ENCODE data around the gene CABP4.

The CABP4 gene

DNA sequence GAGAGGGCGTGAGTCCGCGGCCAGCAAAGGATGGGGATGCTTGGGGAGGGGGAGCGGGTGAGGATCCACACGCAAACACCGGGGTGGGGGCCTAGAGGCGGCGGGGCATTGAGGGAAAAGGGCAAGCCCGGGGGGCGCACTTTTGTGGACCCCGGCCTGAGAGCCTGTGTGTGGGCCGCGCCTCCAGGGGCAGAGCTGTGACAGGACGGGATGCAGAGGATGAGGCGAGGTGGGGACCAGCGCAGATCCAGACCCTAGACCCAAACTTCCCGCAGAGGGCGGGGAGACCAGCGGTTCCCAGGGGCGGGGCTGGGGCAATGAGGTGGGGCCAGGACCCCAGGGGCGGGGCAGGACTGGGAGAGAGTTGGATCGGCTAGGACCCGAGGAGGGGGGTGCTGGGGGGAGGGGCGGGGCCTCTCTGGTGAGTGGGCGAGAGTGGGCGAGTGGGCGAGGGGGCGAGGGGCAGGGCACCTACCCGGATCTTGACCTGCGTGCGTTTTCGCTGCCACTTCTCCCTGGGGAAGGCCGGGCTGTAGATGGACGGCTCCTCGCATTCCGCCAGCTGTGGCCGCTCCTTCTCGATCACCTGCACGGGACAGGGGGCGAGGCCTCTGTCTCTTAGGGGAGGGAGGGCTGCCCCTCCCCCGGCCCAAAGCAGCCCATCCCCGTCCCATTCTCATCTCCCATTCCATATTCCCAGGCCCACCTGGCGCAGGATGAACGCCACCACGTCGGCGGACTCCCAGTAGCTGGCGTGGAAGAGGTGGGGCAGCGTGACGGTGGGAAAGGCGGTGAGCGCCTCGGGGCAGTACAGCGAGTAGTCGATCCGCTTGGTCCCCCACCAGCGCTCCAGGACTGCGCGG lies 39.4 kb downstream of the CABP4 start:
- Histone ChIP-seq H3K9me3 (ENCODE audit: control insufficient read depth, low read length) (no peaks in the 10 kb centered on the region), H3K36me3 (ENCODE audit: control insufficient read depth, insufficient read depth, low read length) (no peaks in the 10 kb centered on the region)

DNA sequence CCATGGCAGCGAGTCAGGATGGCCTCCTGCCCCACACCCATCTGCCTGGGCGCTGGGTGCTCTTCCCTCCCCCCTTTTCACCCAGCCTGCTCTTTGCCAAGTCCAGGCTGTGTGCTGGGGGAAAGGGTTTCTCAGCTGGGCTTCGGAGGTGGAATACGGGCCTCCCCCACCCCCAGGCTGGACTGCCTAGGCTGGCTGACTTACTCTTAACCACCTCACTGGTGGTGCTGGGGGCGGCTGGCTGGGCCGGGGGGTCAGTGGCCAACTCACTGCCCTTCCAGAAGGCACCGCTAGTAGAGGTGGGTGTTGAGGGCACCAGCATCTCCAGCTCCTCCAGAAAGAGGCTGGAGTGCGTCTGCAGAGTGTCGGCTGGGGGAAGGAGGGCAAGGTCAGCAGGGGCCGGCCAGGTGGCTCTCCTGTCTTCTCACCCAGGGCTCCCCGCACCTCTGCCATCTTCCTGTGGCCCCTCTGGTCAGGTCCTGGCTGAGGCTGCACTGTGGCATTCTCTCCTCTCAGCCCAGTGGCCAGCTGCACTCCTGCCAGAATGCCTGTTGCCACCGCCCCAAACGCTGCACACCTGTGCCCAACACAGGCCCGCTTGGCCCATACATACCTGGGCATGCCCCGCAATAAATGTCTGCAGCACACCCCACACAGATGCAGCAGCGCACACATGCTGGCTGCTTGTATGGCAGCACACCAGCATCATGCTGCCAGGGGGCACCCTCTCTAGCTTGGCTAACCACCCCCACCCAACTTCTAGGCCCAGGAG lies 40.3 kb downstream of the CABP4 start:
- no peak overlapping the region for H3K4me3 ChIP-seq (ENCODE audit: low read depth, low read length)
- H3K9ac ChIP-seq = no peak overlapping the region
- no peaks in the 10 kb centered on the region for H3K36me3 ChIP-seq (ENCODE audit: control insufficient read depth, insufficient read depth, low read length)
- H3K9me3 ChIP-seq (ENCODE audit: control insufficient read depth, low read length) = no peaks in the 10 kb centered on the region
- H3K4me2 ChIP-seq (ENCODE audit: low read length) = no peak overlapping the region
- TF ChIP-seq, protein P1, sequence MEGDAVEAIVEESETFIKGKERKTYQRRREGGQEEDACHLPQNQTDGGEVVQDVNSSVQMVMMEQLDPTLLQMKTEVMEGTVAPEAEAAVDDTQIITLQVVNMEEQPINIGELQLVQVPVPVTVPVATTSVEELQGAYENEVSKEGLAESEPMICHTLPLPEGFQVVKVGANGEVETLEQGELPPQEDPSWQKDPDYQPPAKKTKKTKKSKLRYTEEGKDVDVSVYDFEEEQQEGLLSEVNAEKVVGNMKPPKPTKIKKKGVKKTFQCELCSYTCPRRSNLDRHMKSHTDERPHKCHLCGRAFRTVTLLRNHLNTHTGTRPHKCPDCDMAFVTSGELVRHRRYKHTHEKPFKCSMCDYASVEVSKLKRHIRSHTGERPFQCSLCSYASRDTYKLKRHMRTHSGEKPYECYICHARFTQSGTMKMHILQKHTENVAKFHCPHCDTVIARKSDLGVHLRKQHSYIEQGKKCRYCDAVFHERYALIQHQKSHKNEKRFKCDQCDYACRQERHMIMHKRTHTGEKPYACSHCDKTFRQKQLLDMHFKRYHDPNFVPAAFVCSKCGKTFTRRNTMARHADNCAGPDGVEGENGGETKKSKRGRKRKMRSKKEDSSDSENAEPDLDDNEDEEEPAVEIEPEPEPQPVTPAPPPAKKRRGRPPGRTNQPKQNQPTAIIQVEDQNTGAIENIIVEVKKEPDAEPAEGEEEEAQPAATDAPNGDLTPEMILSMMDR (IDR thresholded peaks at IDR 0.05) = no peak
- no peak overlapping the region for H3K27ac ChIP-seq
- H3K27me3 ChIP-seq (ENCODE audit: control insufficient read depth, insufficient read depth, low read length) = no peaks in the 10 kb centered on the region
- no peaks in the 10 kb centered on the region for H3K4me1 ChIP-seq
- H2AFZ ChIP-seq = no peak overlapping the region
- H3K79me2 ChIP-seq = no peaks in the 10 kb centered on the region

More for the DNA sequence above, 39.4 kb downstream of the CABP4 start:
- no peak overlapping the region for H3K27ac ChIP-seq
- no peak overlapping the region for H3K4me3 ChIP-seq (ENCODE audit: low read depth, low read length)
- H3K4me1 ChIP-seq = no peaks in the 10 kb centered on the region
- H3K9ac ChIP-seq = no peak overlapping the region
- H3K27me3 ChIP-seq (ENCODE audit: control insufficient read depth, insufficient read depth, low read length) = no peaks in the 10 kb centered on the region
- H3K79me2 ChIP-seq = no peaks in the 10 kb centered on the region
- no peak overlapping the region for H2AFZ ChIP-seq
- TF ChIP-seq, protein P1 (IDR thresholded peaks at IDR 0.05) = no peak
- no peak overlapping the region for H3K4me2 ChIP-seq (ENCODE audit: low read length)

DNA sequence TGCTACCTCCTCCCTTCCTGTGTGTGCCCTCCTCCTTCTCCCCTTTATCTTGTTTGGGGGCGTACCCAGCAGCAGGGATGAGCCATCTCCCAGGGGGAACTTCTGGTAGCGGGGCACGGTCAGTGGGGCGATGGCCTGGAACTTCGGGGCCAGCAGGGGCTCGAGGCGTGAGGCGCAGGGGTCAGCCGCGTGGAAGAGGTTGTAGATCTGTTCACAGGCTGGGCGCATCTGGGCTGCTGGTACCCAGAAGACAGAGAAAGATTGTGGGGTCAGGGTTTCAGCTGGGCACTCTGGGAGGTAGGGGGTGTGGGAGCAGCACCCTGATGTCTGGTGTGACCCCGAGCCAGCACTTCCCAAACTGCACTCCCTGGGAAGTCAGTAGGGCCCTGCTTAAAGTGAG lies 41.0 kb downstream of the CABP4 start:
- Histone ChIP-seq H3K36me3 (ENCODE audit: control insufficient read depth, insufficient read depth, low read length) (no peaks in the 10 kb centered on the region), H3K4me2 (ENCODE audit: low read length) (no peak overlapping the region), H3K9me3 (ENCODE audit: control insufficient read depth, low read length) (no peaks in the 10 kb centered on the region), H3K27ac (no peak overlapping the region), H2AFZ (no peak overlapping the region), H3K4me3 (ENCODE audit: low read depth, low read length) (no peak overlapping the region), H3K27me3 (ENCODE audit: control insufficient read depth, insufficient read depth, low read length) (no peaks in the 10 kb centered on the region), H3K9ac (no peak overlapping the region), H3K79me2 (no peaks in the 10 kb centered on the region), H3K4me1 (no peaks in the 10 kb centered on the region)
- TF ChIP-seq, protein P1 (IDR thresholded peaks at IDR 0.05) = no peak

DNA sequence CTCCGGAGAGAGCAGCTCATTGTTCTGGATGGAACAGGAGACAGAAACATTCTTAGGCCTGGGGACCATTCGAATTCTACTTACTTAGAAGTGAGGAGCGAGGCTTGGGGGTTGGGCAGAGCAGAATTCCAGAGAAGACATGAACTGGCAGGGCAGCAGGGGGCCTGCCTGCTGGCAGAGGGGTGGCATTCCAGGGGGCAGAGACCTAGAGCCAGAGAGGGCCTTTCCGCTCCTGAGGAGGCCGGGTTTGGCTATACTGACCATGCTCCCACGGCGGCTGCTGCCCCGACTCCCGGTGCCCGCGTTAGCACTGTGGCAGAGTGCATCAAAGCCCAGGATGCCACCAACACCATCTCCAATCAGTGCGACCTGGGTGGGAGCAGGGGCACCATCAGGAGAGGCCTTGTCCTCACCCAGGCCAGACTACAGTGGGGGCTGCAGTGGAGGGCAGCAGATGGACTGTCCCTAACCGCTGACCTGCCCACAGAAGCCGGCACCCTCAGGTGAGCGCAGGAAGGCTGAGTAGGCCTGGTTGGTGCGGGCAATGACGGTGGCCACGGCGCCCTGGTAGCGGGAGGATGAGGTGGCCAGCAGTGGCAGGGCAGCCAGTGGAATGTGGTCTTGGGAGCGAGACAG lies 42.6 kb downstream of the CABP4 start:
- Histone ChIP-seq H3K4me1 (no peaks in the 10 kb centered on the region), H3K4me2 (ENCODE audit: low read length) (no peak overlapping the region), H3K36me3 (ENCODE audit: control insufficient read depth, insufficient read depth, low read length) (no peaks in the 10 kb centered on the region), H3K9ac (no peak overlapping the region), H3K79me2 (no peaks in the 10 kb centered on the region), H2AFZ (no peak overlapping the region), H3K9me3 (ENCODE audit: control insufficient read depth, low read length) (no peaks in the 10 kb centered on the region), H3K27me3 (ENCODE audit: control insufficient read depth, insufficient read depth, low read length) (no peaks in the 10 kb centered on the region), H3K4me3 (ENCODE audit: low read depth, low read length) (no peak overlapping the region), H3K27ac (no peak overlapping the region)
- TF ChIP-seq, protein P1 (IDR thresholded peaks at IDR 0.05) = no peak

All from parathyroid adenoma (tissue), 2 donors.